ENCODE measurements around the gene MRPL50. TPM values are rescaled to one million over a fixed set of nuclear protein-coding genes. Genes with fewer than 3 reads are reported as not detected.

Gene MRPL50
- total and polyA plus RNA-seq, 2 experiments from 2014 or later: 25.5 to 59.0 TPM

DNA sequence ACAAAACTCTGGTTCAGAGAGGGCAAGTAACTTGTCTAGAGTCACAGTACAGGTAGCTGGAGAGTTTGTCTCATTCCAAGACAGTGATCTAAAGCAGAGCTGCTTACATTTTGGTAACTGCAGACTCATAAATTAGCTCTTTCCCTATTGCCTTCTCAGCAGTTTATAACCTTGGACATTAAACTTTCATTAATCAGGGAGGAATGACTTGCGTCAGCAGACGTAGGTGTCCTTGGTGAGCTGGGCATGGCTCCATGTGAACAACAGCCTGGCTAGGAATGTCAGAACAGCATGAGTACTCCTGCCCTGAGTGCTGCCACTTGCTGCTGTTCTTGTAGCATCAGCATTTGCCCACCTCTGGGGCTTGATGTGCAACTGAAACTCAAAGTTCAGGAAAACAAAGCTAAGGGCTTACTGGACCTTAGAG, 39.4 kb upstream of the MRPL50 start:
- H3K9me2 ChIP-seq (ENCODE audit: insufficient read depth): no peaks in the 10 kb centered on the region; the same call in 1 of the 2 replicates
- no peaks in the 10 kb centered on the region for H3K79me2 ChIP-seq (replicated peaks; ENCODE audit: insufficient read depth)
- no peaks in the 10 kb centered on the region for H3K4me1 ChIP-seq (ENCODE audit: insufficient read depth)
- no peaks in the 10 kb centered on the region for H3K36me3 Mint-ChIP-seq (ENCODE audit: low read depth)
- DNase-seq (ENCODE audit: low spot score) (no peak), ATAC-seq (no peak)
- H3K27ac Mint-ChIP-seq: no peak overlapping the region
- no peaks in the 10 kb centered on the region for H3K27me3 Mint-ChIP-seq (ENCODE audit: insufficient read depth, low read depth, poor library complexity)
- H3K9me3 Mint-ChIP-seq: no peaks in the 10 kb centered on the region
- no peak overlapping the region for H2AFZ ChIP-seq
- H3K27ac ChIP-seq (ENCODE audit: low read depth): no peak overlapping the region
- H3F3A ChIP-seq (replicated peaks; ENCODE audit: low read depth): no peaks in the 10 kb centered on the region
- H3K36me3 ChIP-seq (ENCODE audit: insufficient read depth): no peaks in the 10 kb centered on the region
- H4K20me1 ChIP-seq (replicated peaks; ENCODE audit: insufficient read depth): no peaks in the 10 kb centered on the region
- no peak for TF ChIP-seq ZNF331 (CRISPR knock-in tag; IDR thresholded peaks at IDR 0.05; ENCODE audit: low read depth)
- no peak for TF ChIP-seq CREB1 (CRISPR knock-in tag; IDR thresholded peaks at IDR 0.05; ENCODE audit: low read depth)
- TF ChIP-seq CTCF (conservative IDR thresholded peaks at IDR 0.05; ENCODE audit: low read depth in 2 of 2): no peak
- no peak for TF ChIP-seq ETS1 (IDR thresholded peaks at IDR 0.05)
- TF ChIP-seq, protein P1, sequence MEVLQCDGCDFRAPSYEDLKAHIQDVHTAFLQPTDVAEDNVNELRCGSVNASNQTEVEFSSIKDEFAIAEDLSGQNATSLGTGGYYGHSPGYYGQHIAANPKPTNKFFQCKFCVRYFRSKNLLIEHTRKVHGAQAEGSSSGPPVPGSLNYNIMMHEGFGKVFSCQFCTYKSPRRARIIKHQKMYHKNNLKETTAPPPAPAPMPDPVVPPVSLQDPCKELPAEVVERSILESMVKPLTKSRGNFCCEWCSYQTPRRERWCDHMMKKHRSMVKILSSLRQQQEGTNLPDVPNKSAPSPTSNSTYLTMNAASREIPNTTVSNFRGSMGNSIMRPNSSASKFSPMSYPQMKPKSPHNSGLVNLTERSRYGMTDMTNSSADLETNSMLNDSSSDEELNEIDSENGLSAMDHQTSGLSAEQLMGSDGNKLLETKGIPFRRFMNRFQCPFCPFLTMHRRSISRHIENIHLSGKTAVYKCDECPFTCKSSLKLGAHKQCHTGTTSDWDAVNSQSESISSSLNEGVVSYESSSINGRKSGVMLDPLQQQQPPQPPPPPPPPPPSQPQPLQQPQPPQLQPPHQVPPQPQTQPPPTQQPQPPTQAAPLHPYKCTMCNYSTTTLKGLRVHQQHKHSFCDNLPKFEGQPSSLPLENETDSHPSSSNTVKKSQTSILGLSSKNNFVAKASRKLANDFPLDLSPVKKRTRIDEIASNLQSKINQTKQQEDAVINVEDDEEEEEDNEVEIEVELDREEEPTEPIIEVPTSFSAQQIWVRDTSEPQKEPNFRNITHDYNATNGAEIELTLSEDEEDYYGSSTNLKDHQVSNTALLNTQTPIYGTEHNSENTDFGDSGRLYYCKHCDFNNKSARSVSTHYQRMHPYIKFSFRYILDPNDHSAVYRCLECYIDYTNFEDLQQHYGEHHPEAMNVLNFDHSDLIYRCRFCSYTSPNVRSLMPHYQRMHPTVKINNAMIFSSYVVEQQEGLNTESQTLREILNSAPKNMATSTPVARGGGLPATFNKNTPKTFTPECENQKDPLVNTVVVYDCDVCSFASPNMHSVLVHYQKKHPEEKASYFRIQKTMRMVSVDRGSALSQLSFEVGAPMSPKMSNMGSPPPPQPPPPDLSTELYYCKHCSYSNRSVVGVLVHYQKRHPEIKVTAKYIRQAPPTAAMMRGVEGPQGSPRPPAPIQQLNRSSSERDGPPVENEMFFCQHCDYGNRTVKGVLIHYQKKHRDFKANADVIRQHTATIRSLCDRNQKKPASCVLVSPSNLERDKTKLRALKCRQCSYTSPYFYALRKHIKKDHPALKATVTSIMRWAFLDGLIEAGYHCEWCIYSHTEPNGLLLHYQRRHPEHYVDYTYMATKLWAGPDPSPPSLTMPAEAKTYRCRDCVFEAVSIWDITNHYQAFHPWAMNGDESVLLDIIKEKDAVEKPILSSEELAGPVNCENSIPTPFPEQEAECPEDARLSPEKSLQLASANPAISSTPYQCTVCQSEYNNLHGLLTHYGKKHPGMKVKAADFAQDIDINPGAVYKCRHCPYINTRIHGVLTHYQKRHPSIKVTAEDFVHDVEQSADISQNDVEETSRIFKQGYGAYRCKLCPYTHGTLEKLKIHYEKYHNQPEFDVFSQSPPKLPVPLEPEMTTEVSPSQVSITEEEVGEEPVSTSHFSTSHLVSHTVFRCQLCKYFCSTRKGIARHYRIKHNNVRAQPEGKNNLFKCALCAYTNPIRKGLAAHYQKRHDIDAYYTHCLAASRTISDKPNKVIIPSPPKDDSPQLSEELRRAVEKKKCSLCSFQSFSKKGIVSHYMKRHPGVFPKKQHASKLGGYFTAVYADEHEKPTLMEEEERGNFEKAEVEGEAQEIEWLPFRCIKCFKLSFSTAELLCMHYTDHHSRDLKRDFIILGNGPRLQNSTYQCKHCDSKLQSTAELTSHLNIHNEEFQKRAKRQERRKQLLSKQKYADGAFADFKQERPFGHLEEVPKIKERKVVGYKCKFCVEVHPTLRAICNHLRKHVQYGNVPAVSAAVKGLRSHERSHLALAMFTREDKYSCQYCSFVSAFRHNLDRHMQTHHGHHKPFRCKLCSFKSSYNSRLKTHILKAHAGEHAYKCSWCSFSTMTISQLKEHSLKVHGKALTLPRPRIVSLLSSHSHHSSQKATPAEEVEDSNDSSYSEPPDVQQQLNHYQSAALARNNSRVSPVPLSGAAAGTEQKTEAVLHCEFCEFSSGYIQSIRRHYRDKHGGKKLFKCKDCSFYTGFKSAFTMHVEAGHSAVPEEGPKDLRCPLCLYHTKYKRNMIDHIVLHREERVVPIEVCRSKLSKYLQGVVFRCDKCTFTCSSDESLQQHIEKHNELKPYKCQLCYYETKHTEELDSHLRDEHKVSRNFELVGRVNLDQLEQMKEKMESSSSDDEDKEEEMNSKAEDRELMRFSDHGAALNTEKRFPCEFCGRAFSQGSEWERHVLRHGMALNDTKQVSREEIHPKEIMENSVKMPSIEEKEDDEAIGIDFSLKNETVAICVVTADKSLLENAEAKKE (CRISPR knock-in tag; IDR thresholded peaks at IDR 0.05): no peak
- TF ChIP-seq ZNF114 (CRISPR knock-in tag; IDR thresholded peaks at IDR 0.05): no peak
- no peak for TF ChIP-seq EZH2 (IDR thresholded peaks at IDR 0.05; ENCODE audit: low read depth, unreplicated experiment)
- no peak for TF ChIP-seq NANOG (IDR thresholded peaks at IDR 0.05; ENCODE audit: borderline replicate concordance)
- no peak overlapping the region for H3K4me2 ChIP-seq
- H3K4me3 ChIP-seq: no peak overlapping the region
- H3K27me3 ChIP-seq (ENCODE audit: insufficient read depth): no peaks in the 10 kb centered on the region
- H3K4me1 Mint-ChIP-seq: no peaks in the 10 kb centered on the region; the same call in 2 of the 3 replicates
- H3K4me3 Mint-ChIP-seq: no peak overlapping the region

Measured in GM23338 (cell line).